Neuronal stem cell (in vitro differentiated cells): ENCODE measurements around the gene DDX23.
"Not testable (repeated sequence)": the region's sequence is repeated elsewhere in the genome, so short reads cannot be mapped to it uniquely, and the experiment has no call there.

Source experiments
- DNase-seq: peaks from one replicate; pipeline ENCODE4 v3.0.0-alpha.2; 2013; ENCODE audit warnings: low spot score
- H2AFZ ChIP-seq: one replicate; pipeline ENCODE4 v1.6.1; 2013; ENCODE audit warnings: mild to moderate bottlenecking, low read length, inconsistent platforms
- H2AK5ac ChIP-seq: 2 replicates; pipeline ENCODE4 v1.6.1; 2013; ENCODE audit warnings: low read depth, mild to moderate bottlenecking, inconsistent platforms, low read length, moderate library complexity, mixed read lengths
- H2BK120ac ChIP-seq: 2 replicates; pipeline ENCODE4 v1.6.1; 2013; ENCODE audit warnings: low read depth, mild to moderate bottlenecking, inconsistent platforms, low read length, moderate library complexity, mixed read lengths
- H2BK12ac ChIP-seq: one replicate; pipeline ENCODE4 v1.6.1; 2013; ENCODE audit warnings: low read length, inconsistent platforms
- H2BK15ac ChIP-seq: 2 replicates; pipeline ENCODE4 v1.6.1; 2013; ENCODE audit warnings: mild to moderate bottlenecking, low read length, inconsistent platforms, mixed read lengths
- H2BK5ac ChIP-seq: one replicate; pipeline ENCODE4 v1.6.1; 2013; ENCODE audit warnings: inconsistent platforms, mild to moderate bottlenecking, low read length, moderate library complexity
- H3K14ac ChIP-seq: one replicate; pipeline ENCODE4 v1.6.1; 2013; ENCODE audit warnings: low read length, inconsistent platforms
- H3K18ac ChIP-seq: 2 replicates; pipeline ENCODE4 v1.6.1; 2013; ENCODE audit warnings: low read length, inconsistent platforms
- H3K23ac ChIP-seq: 2 replicates; pipeline ENCODE4 v1.6.1; 2013; ENCODE audit warnings: low read depth, mild to moderate bottlenecking, mixed read lengths, low read length, inconsistent platforms; ENCODE audit not compliant: poor library complexity
- H3K27ac ChIP-seq: replicated peaks from 3 replicates; pipeline ENCODE4 v1.5.1; 2013; ENCODE audit warnings: low read length, inconsistent platforms
- H3K27me3 ChIP-seq, 3 experiments: 2 replicates each; pipeline ENCODE4 v1.6.1; 2013; ENCODE audit warnings: low read length in 3 of 3, mild to moderate bottlenecking in 2 of 3, inconsistent platforms in 1 of 3, low read depth in 1 of 3, mixed read lengths in 1 of 3, moderate library complexity in 1 of 3; ENCODE audit not compliant: control insufficient read depth in 3 of 3, insufficient read depth in 3 of 3
- H3K36me3 ChIP-seq, 2 donors: replicated peaks in 1 of 2; 2 replicates each; pipeline ENCODE4 v1.6.1; 2013; ENCODE audit warnings: low read length in 2 of 2; ENCODE audit not compliant: control insufficient read depth in 2 of 2, insufficient read depth in 2 of 2
- H3K4ac ChIP-seq: 2 replicates; pipeline ENCODE4 v1.6.1; 2013; ENCODE audit warnings: inconsistent platforms, mild to moderate bottlenecking, low read length, moderate library complexity
- H3K4me1 ChIP-seq, 2 donors: 1 replicate in 1 of 2; 2 replicates in 1 of 2; pipeline ENCODE4 v1.6.1; 2013; ENCODE audit warnings: low read length in 2 of 2, low read depth in 1 of 2; ENCODE audit not compliant: control insufficient read depth in 2 of 2, insufficient read depth in 1 of 2
- H3K4me2 ChIP-seq: one replicate; pipeline ENCODE4 v1.6.1; 2013; ENCODE audit warnings: mild to moderate bottlenecking, low read length, inconsistent platforms; ENCODE audit not compliant: insufficient read depth, poor library complexity, severe bottlenecking
- H3K4me3 ChIP-seq, 2 donors: 2 replicates each; pipeline ENCODE4 v1.5.1; 2013; ENCODE audit warnings: low read length in 2 of 2, mild to moderate bottlenecking in 2 of 2, inconsistent platforms in 1 of 2, moderate library complexity in 1 of 2
- H3K79me1 ChIP-seq: one replicate; pipeline ENCODE4 v1.6.1; 2013; ENCODE audit warnings: low read depth, mild to moderate bottlenecking, inconsistent platforms, low read length, moderate library complexity
- H3K9ac ChIP-seq: one replicate; pipeline ENCODE4 v1.6.1; 2013; ENCODE audit warnings: mild to moderate bottlenecking, low read depth, low read length, inconsistent platforms; ENCODE audit not compliant: poor library complexity
- H3K9me3 ChIP-seq, 2 donors: replicated peaks in 1 of 2; 2 replicates each; pipeline versions ENCODE3 to v1.6.1; 2013; ENCODE audit warnings: low read length in 2 of 2, mild to moderate bottlenecking in 2 of 2, inconsistent platforms in 1 of 2, low read depth in 1 of 2, mixed read lengths in 1 of 2, moderate library complexity in 1 of 2; ENCODE audit not compliant: control insufficient read depth in 2 of 2, insufficient read depth in 1 of 2
- H4K8ac ChIP-seq: one replicate; pipeline ENCODE4 v1.6.1; 2013; ENCODE audit warnings: low read depth, mild to moderate bottlenecking, inconsistent platforms, low read length, moderate library complexity
- H4K91ac ChIP-seq: one replicate; pipeline ENCODE4 v1.6.1; 2013; ENCODE audit warnings: low read length, low read depth, mild to moderate bottlenecking, inconsistent platforms; ENCODE audit not compliant: poor library complexity
- WGBS, 2 donors: extraction: QIAGEN DNeasy Blood & Tissue Kit; methylation state at CpG; one replicate each; pipeline ENCODE4 v1.1.7; 2013; ENCODE audit warnings: missing lambda C conversion rate in 2 of 2, mixed read lengths in 1 of 2; ENCODE audit not compliant: insufficient read length in 2 of 2, insufficient replicate concordance in 1 of 2; ENCODE audit errors: extremely low coverage in 2 of 2; 5-methylcytosine and 5-hydroxymethylcytosine counted together

The DDX23 gene

DNA sequence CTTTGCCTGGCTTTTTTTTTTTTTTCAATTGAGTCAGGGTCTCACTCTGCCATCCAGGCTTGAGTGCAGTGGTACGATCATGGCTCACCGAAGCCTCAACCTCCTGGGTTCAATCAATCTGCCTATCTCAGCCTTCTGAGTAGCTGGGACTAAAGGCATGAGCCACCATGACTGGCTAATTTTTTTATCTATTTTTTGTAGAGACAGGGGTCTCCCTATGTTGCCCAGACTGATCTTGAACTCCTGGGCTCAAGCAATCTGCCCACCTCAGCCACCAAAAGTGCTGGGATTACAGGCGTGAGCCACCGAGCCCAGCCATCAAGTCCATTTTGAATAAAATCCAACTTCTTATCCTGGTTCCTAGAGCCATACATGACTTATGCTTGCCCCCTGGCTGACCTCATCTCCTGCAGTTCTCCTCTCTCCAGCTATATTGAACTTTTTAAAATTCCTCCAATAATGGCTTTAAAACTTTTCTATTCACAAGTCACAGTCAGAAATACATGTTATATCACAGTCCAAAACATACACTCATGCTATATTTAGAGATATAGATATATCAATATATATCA lies 24.1 kb upstream of the DDX23 start:
- Histone ChIP-seq H3K36me3 (no peaks in the 10 kb centered on the region), H4K91ac (no peak overlapping the region), H3K4ac (no peak overlapping the region), H2BK15ac (no peak overlapping the region), H2BK12ac (no peak overlapping the region), H3K79me1 (no peaks in the 10 kb centered on the region), H3K27ac (no peak overlapping the region), H3K14ac (no peak overlapping the region), H3K9ac (no peak overlapping the region), H3K18ac (no peak overlapping the region), H2AFZ (no peak overlapping the region), H3K4me3 (no peak overlapping the region), H3K27me3 (peaks cover 0 to 4% (median 0%) of the 10 kb centered on the region in 3 experiments), H3K4me1 (peaks cover 0 to 2% of the 10 kb centered on the region in 2 donors), H2BK5ac (no peak overlapping the region), H4K8ac (no peak overlapping the region), H3K23ac (no peak overlapping the region), H2AK5ac (no peak overlapping the region), H3K9me3 (no peaks in the 10 kb centered on the region), H2BK120ac (no peak overlapping the region), H3K4me2 (no peak overlapping the region)
- no CpG with 5 or more reads among the region's 4 CpGs for WGBS, 2 donors
- no peak for DNase-seq

DNA sequence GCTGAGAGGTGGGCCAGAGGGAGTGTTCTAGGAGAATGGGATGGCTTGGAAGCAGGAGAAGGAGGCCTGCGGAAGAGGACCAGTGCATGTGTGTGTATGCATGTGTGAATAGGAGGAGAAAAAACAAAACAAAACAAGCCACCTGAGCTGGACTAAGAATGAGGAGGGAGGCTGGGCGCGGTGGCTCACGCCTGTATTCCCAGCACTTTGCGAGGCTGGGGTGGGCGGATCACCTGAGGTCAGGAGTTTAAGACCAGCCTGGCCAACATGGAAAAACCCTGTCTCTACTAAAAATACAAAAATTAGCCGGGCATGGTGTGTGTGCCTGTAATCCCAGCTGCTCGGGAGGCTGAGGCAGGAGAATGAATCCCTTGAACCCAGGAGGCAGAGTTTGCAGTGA lies 21.6 kb upstream of the DDX23 start:
- H3K79me1 ChIP-seq, H2AK5ac ChIP-seq, H3K4me1 ChIP-seq, H2BK15ac ChIP-seq, H3K4ac ChIP-seq, H4K91ac ChIP-seq, H3K14ac ChIP-seq, H3K27me3 ChIP-seq, H3K36me3 ChIP-seq, DNase-seq, H3K9me3 ChIP-seq, H2BK5ac ChIP-seq, H3K4me2 ChIP-seq, H3K4me3 ChIP-seq, H3K18ac ChIP-seq, H3K9ac ChIP-seq, H3K27ac ChIP-seq, H2AFZ ChIP-seq, H2BK120ac ChIP-seq, H4K8ac ChIP-seq, H2BK12ac ChIP-seq, H3K23ac ChIP-seq: not testable (repeated sequence)
- no CpG with 5 or more reads among the region's 8 CpGs for WGBS, 2 donors

DNA sequence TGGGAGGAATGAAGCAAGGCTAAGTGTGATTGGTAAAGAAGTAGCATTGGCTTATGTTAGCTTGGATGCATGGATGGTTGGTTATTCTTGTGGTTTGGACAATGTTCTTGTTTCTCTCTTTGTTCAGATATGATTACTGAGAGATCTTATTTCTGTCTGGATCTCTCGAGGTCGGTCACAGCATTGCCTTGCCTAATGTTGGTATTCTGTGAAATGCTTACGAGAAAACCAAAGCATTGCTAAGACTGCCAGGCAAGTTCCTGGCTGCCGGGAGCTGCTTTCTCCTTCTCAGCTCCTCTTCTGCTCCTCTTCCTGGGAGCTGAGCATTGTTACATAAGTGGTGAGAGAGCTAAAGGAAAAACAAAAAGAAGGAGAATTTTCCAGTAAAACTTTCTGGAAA lies 21.1 kb upstream of the DDX23 start:
- Histone ChIP-seq H3K4me3 (no peak overlapping the region), H2BK120ac (no peak overlapping the region), H3K23ac (no peak overlapping the region), H3K27me3 (peaks cover 0 to 6% (median 0%) of the 10 kb centered on the region in 3 experiments), H3K18ac (no peak overlapping the region), H3K36me3 (no peaks in the 10 kb centered on the region), H2AK5ac (no peak overlapping the region), H3K9me3 (no peaks in the 10 kb centered on the region), H2AFZ (no peak overlapping the region), H4K8ac (no peak overlapping the region), H3K14ac (no peak overlapping the region), H3K4ac (no peak overlapping the region), H3K79me1 (no peaks in the 10 kb centered on the region), H4K91ac (no peak overlapping the region), H3K4me1 (no peaks in the 10 kb centered on the region), H2BK12ac (no peak overlapping the region), H2BK5ac (no peak overlapping the region), H3K4me2 (no peak overlapping the region), H3K27ac (no peak overlapping the region), H2BK15ac (no peak overlapping the region), H3K9ac (no peak overlapping the region)
- WGBS, 2 donors = no CpG with 5 or more reads among the region's 4 CpGs
- DNase-seq = no peak

DNA sequence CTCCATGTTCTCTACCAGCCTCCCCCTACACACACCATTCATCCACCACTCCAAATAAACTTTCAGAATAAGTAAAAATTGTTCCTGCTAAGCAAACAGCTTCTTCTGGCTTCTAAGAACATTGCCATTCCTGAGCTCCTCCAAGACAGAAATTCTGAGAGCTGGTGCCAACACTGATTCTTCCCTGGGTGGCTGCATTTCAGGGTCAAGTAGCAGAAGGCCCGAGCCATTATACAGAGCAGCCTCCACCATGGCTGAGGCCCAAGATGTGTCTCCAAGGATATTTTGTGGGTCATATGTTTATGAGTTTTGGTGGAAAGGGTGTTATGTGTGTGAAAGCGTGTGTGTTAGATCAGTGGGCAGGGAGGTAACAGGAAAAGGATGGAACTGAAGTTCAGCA lies 17.2 kb upstream of the DDX23 start:
- DNase-seq = no peak
- WGBS, 2 donors = 100% methylated on average over 1 of the region's 2 CpGs; no CpG with 5 or more reads in 1 of the 2 donors
- Histone ChIP-seq H3K79me1 (no peaks in the 10 kb centered on the region), H2AK5ac (no peak overlapping the region), H2AFZ (no peak overlapping the region), H3K9me3 (no peaks in the 10 kb centered on the region), H3K4me1 (peaks cover 8 to 12% of the 10 kb centered on the region in 2 donors), H3K36me3 (no peaks in the 10 kb centered on the region), H3K23ac (no peak overlapping the region), H3K27ac (no peak overlapping the region), H2BK120ac (no peak overlapping the region), H2BK5ac (no peak overlapping the region), H3K9ac (no peak overlapping the region), H3K4me2 (no peak overlapping the region), H3K18ac (no peak overlapping the region), H3K27me3 (peaks cover 0 to 7% (median 6%) of the 10 kb centered on the region in 3 experiments), H3K4me3 (no peak overlapping the region), H4K91ac (no peak overlapping the region), H2BK12ac (no peak overlapping the region), H3K4ac (no peak overlapping the region), H4K8ac (no peak overlapping the region), H3K14ac (no peak overlapping the region), H2BK15ac (peak overlapping the region; percentile 3)
